Right atrium auricular region (tissue), 2 donors: ENCODE data around the gene HDGFL2. TPM values are rescaled to one million over a fixed set of nuclear protein-coding genes. Genes with fewer than 3 reads are reported as not detected.

Source experiments
- DNase-seq: peaks from one replicate; pipeline ENCODE4 v3.0.0-alpha.2; 2019; ENCODE audit warnings: low spot score
- H3K27ac ChIP-seq, 2 donors: fragments of 200-600 bp; sonication (generic); 1 replicate in 1 of 2; 2 replicates in 1 of 2; pipeline ENCODE4 v1.5.1; 2016 to 2019
- H3K27me3 ChIP-seq, 2 donors: fragments of 200-600 bp; sonication (generic); one replicate each; pipeline versions ENCODE4 v1.5.1 to v1.6.0; 2017 to 2019
- H3K36me3 ChIP-seq: fragments of 200-600 bp; sonication (generic); one replicate; pipeline ENCODE4 v1.5.1; 2016
- H3K4me1 ChIP-seq, 2 donors: fragments of 200-600 bp; sonication (generic); one replicate each; pipeline versions ENCODE4 v1.5.1 to v1.6.0; 2017 to 2019
- H3K4me3 ChIP-seq, 2 donors: fragments of 200-600 bp; sonication (generic); 1 replicate in 1 of 2; 2 replicates in 1 of 2; pipeline ENCODE4 v1.5.1; 2017 to 2019; ENCODE audit warnings: mild to moderate bottlenecking in 1 of 2, moderate library complexity in 1 of 2
- H3K9me3 ChIP-seq, 2 donors: fragments of 200-600 bp; sonication (generic); one replicate each; pipeline ENCODE4 v1.5.1; 2019
- CTCF ChIP-seq, 2 donors: fragments of 200-600 bp; sonication (generic); IDR thresholded peaks; one replicate each; pipeline ENCODE4 v1.5.1; 2019; ENCODE audit warnings: antibody characterized with exemption in 2 of 2
- total RNA-seq, 2 donors: library from RNA; depleted of rRNA; stranded (reverse); fragments of >200 nt; gene quantifications; one replicate each; pipeline ENCODE4 v1.1.0, GENCODE V29; 2016

HDGFL2 gene
- total RNA-seq, 2 donors from 2014 or later, result 18.3 to 24.8 TPM

- no peak for DNase-seq
- no peaks in the 10 kb centered on the region for H3K36me3 ChIP-seq
Measured at GRCh38 chr19:4429771-4430171, 42.3 kb upstream of the HDGFL2 start.

GRCh38 chr19:4430760-4431159 is 41.3 kb upstream of the HDGFL2 start:
- no peaks in the 10 kb centered on the region for H3K9me3 ChIP-seq
- H3K36me3 ChIP-seq, result no peaks in the 10 kb centered on the region
- DNase-seq, result no peak
- no peaks in the 10 kb centered on the region for H3K4me1 ChIP-seq
- H3K27me3 ChIP-seq, result no peaks in the 10 kb centered on the region
- H3K4me3 ChIP-seq, result no peak overlapping the region
- TF ChIP-seq CTCF (IDR thresholded peaks at IDR 0.05), result no peak
- H3K27ac ChIP-seq, result no peak overlapping the region

More at GRCh38 chr19:4429771-4430171, 42.3 kb upstream of the HDGFL2 start:
- Histone ChIP-seq H3K27me3 (no peaks in the 10 kb centered on the region), H3K4me3 (no peak overlapping the region), H3K9me3 (no peaks in the 10 kb centered on the region), H3K4me1 (no peaks in the 10 kb centered on the region), H3K27ac (no peak overlapping the region)
- no peak for TF ChIP-seq CTCF (IDR thresholded peaks at IDR 0.05)

- Histone ChIP-seq H3K4me1 (no peaks in the 10 kb centered on the region), H3K9me3 (no peaks in the 10 kb centered on the region), H3K27ac (no peak overlapping the region), H3K27me3 (no peaks in the 10 kb centered on the region), H3K4me3 (no peak overlapping the region), H3K36me3 (no peaks in the 10 kb centered on the region)
- TF ChIP-seq CTCF (IDR thresholded peaks at IDR 0.05), result no peak
- DNase-seq, result no peak
Measured at GRCh38 chr19:4431296-4431695, 40.8 kb upstream of the HDGFL2 start.

- Histone ChIP-seq H3K27me3 (no peaks in the 10 kb centered on the region), H3K9me3 (no peaks in the 10 kb centered on the region), H3K27ac (no peak overlapping the region), H3K4me1 (no peaks in the 10 kb centered on the region), H3K4me3 (no peak overlapping the region), H3K36me3 (no peaks in the 10 kb centered on the region)
- no peak for DNase-seq
- TF ChIP-seq CTCF (IDR thresholded peaks at IDR 0.05), result no peak
Measured at GRCh38 chr19:4431808-4432674, 40.1 kb upstream of the HDGFL2 start.

- Histone ChIP-seq H3K4me3 (no peak overlapping the region), H3K27ac (no peak overlapping the region), H3K36me3 (no peaks in the 10 kb centered on the region), H3K27me3 (no peaks in the 10 kb centered on the region), H3K9me3 (no peaks in the 10 kb centered on the region), H3K4me1 (no peaks in the 10 kb centered on the region)
- DNase-seq, result no peak
- no peak for TF ChIP-seq CTCF (IDR thresholded peaks at IDR 0.05)
Measured at GRCh38 chr19:4432918-4433506, 39.1 kb upstream of the HDGFL2 start.
